Activated CD4-positive, alpha-beta T cell treated with anti-CD3 and anti-CD28 coated beads for 4 hours (primary cell): ENCODE results near the gene GRIK2.
"Not testable (repeated sequence)": the region's sequence is repeated elsewhere in the genome, so short reads cannot be mapped to it uniquely, and the experiment has no call there.

Source experiments
- DNase-seq, 2 donors: peaks; one replicate each; pipeline ENCODE4 v3.0.0-alpha.2; 2020

GRIK2 gene

DNA sequence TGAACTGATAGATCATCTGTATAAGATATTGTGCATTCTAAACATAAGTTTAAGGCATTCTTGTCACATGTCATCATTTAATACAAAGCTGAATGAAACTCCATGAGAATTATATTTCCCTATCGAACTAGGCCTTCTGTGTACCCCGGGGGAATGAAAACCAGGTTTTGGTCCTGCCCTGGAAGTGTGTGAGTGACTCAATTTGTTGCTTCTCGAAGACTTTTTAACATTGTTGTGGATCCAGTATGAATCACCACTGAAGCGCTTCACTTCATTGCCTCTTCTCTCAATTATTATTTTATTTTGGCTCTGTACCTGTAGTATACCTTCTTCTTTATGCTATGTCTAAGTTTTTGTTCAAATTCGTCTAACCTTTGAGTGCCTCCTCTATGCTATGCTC lies 150.8 kb downstream of the GRIK2 start:
- no peak for DNase-seq

DNA sequence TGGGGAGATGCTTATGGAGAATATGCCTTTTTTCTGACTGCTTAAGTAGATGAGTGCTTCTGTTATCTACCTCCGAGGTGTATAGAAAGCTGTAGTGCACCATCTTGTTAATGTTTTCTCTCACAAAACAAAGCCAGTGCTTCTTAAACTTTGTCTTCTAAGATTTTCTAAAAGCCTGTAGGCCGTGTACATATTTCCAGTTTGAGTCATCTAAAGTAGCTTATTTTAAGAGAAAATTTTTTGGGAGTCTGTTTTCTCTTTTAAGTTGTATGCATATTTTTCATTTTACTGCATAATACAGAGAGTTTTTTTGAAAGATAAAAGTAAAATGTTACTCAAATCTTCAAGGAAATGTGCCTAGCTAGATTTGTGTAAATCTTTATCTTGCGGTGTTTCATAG lies 151.7 kb downstream of the GRIK2 start:
- no peak for DNase-seq

DNA sequence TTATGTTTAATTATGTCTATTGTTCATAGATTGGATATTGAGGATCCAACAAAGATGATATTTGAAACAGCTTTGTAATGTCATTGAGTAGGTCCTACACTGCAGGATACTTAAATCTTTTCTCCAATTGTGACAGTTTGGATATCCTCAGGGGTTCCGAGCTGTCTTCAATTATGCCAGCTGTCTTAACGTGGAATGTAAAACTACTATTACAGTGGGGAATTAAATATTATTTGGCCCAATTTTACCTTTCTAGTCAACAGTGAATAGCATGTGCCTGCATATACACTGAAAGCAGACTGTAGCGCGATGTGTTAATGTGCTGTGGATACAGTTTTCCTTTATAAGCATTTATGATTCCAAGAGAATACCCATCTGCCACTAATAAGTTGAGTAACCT lies 156.9 kb downstream of the GRIK2 start:
- no peak for DNase-seq

DNA sequence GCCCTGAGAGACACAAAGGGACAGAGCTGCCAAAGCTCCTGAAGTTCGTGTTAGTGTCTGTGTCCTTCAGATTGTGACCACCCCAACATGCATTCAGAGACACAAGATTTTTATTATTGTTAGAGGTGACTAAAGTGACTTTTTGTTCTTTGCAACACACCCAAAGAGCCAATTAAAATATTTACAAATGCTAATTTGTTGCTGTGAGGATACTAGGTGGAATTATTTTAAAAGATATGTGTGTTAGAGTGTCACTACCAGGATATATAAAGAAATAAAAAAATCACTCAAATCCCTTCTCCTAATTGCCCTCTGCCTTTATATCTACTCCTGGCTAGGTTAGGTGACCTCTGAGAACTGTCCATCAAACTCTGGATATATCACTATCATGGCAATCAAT lies 160.7 kb downstream of the GRIK2 start:
- DNase-seq: no peak

DNA sequence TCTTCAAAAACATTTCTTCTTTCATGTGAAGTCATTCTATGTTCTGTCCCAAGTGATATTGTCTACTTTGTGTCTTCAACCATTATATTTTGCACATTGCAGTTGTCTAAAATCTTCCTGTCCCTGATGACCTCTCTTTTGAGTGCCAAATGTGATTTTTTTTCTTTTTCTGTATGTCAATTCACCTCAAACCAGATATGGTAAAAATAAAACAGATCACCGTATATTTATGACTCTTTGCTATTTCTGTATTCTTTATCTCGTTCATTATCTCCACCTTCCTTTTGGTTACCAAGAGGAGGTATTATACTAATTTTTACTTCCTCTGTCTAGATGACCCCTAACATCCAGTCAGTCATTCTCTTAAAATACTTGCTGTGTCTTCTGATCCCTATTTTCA lies 165.2 kb downstream of the GRIK2 start:
- DNase-seq: no peak

DNA sequence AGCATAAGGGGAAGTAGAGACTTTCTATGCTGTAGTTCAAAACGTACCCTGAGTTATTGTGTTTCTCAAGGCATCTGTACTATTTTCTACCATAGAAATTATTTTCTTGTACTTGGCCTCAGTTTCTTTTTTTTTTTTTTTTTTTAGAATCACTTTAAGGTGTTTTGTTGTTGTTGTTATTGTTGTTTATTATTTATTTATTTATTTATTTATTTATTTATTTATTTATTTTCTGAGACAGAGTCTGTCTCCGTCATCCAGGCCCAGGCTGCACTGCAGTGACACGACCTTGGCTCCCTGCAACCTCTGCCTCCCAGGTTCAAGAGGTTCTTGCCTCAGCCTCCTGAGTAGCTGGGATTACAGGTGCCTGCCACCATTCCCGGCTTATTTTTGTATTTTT lies 179.1 kb downstream of the GRIK2 start:
- DNase-seq: no peak

DNA sequence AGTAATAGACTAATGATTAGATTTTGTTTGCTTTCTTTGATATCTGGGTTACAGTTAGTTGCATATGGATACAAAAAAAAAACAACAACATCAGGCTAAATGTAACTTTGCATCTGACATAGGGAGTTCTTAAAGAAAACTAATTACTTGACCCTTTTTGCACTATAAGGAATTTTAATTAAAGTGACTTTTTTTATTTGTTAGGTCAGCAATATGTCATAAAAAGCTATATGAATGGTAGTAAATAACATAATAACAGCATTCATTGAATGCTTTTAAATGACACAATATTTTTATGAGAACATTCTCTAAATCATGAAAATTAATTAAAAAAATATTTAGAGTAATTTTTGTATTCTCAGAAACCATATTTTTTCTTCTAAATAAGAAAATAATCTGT lies 183.6 kb downstream of the GRIK2 start:
- no peak for DNase-seq

DNA sequence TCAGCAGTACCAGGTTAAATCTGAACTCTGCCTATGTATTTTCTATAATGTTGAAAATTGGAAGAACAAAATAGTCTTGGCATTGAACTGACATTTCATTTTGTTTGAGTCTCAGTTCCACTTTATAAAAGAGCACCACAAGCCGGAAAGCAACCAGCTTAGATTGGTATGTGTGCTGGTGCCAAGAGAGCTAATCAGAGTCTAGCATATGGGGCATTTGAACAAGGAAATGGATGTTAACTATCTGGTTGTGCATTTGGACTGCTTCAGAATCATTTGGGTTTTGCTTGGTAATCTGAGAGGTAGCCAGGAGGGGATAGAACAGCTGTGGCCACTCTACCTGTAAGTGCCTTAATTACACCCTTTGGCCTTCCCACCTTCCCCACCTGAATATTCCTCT lies 184.8 kb downstream of the GRIK2 start:
- DNase-seq: no peak

DNA sequence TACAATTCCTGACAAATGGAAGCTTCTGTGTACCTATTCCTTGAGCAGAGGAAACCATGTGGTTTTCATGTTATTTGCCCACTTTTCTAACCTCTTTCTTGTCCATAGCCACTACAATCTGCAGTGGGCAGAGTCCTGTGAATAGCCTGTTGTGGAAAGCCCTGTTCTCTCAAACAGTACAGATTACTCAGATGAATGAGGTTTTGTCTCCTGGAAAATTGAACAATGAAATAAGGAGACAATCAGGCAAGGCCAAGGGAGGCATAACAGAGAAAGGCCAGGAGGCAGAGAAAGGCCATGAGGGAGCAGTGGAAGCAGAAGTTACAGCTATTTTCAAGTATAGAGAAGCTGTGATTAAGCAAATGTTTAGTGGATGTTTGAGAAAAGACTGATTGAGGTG lies 189.3 kb downstream of the GRIK2 start:
- DNase-seq: no peak

DNA sequence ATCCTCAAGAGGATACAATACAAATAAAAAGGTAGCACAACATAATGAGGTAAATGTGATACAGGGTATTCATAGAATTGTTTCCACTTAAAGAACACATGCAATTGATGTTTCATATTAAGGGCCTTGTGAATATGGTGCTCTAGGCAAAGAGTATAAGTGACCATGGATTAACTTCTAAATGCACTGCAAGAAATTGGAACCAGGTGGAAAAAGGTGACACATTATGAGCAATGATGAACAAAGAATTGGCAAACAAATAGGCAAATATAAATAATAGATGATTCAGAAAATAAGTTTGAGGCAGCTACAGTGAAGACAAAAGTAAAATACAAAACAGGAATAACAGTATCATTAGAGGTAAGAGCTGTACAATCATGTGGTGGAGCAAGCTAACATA lies 192.0 kb downstream of the GRIK2 start:
- no peak for DNase-seq

DNA sequence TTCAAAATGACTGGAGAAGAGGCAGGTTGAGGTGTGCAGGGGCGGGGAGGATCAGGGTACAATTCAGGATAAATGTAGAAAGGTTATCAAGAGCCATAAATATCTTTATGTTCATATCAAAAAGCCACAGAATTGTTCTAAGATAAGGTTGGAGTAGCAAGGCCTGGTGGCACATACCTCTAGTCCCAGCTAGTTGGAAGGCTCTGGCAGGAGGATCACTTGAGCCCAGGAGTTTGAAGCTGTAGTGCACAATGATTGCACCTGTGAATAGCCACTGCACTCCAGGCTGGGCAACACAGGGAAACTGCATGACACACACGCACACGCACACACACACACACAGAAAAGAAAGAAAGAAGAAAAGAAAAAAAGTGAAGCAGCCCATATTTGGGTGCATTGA lies 194.8 kb downstream of the GRIK2 start:
- no peak for DNase-seq

DNA sequence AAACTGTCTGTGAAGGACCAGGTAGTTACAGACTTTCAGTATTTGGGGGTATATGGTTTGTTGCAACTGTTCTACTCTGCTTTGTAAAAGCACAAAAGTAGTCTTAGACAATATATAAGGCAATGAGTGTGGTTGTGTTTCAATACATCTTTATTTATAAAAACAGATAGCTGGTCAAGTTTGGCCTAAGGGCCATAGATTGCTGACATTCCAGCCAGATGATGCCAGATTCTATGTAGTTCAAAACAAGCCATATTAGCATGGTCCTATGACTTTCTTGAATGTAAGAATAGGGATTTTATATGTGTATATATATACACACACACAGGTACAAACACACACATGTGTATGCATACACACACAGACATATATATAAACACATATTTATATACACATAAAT lies 201.8 kb downstream of the GRIK2 start:
- DNase-seq: no peak

DNA sequence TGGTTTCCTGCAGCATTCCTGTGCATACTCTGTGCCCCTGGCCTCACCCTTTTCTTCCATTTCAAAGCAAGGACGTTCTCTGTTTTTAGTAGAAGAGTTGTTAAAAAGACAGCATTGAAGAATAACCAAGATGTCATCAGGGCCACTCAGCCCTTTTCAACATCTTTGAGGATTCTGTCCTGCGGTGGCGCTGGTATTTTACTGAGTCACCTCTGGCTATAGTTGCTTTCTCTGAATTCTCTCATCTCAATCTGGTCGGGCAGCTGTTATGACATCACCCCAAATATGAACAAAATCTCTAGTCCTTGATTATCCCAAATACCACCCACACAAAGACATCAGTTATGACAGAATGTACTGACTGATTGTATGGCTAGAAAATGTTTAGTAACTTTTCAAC lies 204.2 kb downstream of the GRIK2 start:
- no peak for DNase-seq

DNA sequence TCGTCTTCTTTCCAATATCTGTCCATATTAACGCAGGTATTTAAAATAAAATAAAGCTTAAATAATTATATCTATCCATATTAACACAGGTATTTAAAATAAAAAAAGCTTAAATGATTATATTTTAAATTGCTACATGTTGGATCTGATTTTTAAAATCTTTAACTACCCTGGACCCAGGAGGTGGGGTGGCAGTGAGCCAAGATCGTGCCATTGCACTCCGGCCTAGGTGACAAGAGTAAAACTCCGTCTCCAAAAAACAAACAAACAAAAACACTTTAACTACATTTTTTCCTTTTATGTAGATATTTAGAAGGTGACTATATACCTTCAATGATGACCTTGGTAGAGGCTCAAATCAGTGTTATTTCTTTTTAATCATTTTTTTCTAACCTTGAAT lies 211.9 kb downstream of the GRIK2 start:
- DNase-seq: no peak

DNA sequence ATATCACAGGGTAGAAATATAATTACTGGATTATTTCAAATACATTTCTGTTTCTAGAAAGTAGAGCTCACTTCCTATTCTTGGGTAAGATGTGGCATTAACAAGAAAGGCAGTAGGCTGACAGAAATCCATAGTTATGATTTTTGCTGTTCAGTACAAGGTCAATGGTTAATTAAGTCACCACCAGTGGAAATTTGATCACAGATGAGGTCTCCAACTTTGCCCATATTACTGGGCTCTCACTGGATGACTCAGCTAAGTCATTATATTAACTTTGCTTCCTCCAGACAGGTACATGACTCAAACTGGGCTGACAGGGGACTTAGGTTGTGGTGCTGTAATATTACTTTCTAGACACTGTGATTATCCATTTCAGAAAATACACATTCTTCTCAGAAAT lies 212.4 kb downstream of the GRIK2 start:
- DNase-seq: no peak

DNA sequence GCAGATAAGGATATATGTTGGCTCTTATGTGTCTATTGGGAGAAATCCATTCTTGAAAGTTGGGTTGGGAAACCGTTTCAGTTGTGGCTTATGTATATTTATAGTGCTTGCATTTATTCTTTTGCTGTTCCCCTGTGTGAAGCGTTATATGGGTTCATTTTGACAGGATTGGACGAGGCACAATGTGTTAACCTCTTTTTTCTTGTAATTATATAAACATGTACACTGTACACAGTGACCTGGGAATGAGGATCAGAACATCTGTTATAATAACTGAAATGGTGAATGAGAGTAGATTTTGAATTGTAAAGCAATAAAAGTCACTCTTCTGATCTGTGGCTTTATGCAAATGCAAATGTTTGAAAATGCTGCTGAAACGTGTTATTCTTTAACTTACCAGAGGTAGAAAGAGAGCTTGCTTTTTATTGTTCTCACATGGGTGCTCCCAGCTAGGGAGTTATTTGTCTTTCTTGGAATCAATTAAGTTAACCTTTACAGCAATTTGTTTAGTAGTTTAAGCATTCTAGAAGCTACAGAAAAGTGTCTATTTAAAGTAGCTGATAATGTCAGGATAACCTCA lies 213.7 kb downstream of the GRIK2 start:
- DNase-seq: no peak

DNA sequence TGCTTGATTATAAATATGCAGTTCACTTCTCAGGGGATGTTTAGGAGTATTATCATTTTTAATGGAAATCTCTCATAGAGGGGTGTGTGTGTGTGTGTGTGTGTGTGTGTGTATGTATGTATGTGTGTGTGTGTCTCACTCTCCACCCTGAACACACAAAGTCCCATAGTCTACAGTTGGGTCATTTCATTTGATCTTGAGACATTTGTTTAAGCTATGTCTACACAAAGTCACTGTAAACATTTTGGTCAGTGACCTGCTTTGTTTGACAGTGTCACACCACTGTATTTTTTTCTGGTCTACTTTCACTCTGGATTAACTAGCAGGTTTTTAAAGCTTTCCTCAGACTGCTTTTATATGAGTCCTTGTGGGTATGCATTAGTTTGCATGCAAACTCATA lies 215.2 kb downstream of the GRIK2 start:
- no peak for DNase-seq

DNA sequence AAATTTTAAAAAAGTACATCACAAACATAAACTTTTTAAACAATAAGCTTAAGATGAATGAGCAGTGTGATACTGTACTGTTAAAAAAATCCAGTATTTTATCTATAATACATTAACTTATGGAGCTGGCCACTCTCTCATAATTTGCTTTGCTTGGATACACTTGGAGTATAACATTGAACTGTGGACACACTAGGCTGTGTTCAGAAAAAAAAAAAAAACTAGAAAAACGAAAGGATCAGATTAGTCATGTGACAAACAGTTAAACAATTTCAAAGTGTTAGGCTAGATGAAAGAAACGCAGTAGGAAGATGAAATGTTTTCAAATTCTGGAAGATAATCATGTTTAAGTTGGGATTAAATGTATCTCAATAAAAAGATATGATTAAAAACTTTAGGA lies 220.0 kb downstream of the GRIK2 start:
- no peak for DNase-seq

DNA sequence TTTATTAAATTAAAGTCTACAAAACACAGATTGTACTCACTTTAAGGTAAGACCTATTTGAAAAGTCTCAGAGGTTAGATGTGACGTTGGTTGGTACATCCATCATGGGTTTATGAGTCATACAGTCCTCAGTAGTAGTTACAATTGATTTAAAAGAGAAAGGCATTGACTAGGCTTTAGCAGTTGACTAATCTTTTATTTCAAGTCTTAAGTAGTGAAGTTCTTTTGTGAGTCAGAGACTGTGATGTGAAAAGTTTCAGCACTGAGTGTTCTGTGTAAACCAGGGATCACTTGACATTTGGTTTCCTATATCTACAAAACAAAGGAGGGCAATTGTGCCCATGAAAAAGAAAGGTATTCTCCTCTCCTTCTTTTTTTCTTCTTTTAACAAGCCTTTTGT lies 221.3 kb downstream of the GRIK2 start:
- DNase-seq: no peak

DNA sequence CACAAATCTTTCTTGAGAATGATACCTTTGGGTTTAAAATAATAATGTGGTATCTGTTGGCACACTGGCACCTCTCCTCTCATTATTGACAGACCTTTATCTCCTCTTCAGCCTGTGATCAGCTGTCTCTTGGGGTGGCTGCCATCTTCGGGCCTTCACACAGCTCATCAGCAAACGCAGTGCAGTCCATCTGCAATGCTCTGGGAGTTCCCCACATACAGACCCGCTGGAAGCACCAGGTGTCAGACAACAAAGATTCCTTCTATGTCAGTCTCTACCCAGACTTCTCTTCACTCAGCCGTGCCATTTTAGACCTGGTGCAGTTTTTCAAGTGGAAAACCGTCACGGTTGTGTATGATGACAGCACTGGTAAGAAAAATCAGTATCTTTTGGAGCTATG lies 232.8 kb downstream of the GRIK2 start:
- no peak for DNase-seq

DNA sequence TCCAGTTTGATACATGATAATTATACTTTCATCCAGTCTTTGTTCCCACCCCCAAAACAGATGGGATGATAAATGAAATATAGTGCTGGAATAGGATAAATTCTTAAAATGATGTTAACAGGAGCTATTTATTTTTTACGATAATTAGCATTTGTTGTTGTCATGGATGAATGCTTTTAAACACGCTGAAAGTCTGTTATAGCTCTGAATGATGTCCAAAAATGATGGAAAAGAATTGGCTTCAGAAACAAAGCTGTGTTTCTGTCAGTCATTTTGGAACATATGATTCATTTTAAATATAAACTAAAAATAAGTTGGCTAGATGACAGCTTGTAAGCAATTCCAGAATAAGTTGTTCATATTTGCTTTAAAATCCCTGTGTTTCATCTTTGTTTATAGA lies 237.4 kb downstream of the GRIK2 start:
- DNase-seq: no peak

DNA sequence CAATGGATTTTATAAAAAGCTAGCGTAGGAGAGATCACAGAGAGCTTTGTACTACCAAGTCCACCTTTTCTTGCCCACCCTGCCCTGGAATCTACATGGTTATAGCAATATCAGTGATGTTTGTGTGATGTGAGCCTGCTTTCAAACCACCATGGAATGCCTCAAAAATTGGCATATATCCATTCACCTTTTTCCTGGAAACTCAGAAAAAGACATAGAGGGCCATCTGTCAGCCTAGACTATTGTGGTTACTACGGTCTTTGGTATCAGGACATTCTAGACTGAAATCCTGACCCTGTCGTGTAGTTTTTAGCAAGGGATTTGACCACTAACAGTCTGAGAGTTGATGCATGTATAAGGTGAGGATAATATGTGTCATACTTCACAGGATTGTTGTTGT lies 239.6 kb downstream of the GRIK2 start:
- DNase-seq: no peak

DNA sequence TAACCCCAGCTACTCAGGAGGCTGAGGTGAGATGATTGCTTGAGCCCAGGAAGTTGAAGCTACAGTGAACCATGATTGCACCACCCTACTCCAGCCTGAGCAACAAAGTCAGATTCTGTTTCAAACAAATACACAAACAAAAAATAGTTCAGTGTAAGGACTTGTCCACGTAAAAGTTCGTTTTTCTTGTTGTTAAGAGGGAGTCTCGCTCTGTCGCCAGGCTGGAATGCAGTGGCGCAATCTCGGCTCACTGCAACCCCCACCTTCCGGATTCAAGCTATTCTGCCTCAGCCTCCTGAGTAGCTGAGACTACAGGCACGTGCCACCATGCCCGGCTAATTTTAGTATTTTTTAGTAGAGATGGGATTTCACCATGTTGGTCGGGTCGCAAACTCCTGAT lies 245.4 kb downstream of the GRIK2 start:
- not testable (repeated sequence) for DNase-seq

DNA sequence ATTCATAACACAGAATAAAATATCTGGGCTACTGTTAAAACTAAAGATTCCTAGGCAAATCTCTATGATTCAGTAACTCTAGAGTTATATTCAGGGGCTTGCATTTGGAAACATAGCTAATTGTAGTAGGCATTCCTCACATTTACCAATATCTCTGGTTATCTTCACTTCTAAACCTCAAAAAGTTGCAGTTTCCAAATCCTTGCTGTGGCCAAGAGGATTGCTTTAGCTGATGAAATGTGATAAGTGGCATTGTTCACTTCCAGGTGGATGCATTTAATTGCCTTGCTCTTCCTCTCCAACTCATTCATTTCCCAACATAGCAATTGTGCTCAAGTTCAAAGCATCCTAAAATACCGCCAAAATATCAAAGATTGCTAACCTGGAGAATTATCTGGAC lies 246.6 kb downstream of the GRIK2 start:
- DNase-seq: no peak

DNA sequence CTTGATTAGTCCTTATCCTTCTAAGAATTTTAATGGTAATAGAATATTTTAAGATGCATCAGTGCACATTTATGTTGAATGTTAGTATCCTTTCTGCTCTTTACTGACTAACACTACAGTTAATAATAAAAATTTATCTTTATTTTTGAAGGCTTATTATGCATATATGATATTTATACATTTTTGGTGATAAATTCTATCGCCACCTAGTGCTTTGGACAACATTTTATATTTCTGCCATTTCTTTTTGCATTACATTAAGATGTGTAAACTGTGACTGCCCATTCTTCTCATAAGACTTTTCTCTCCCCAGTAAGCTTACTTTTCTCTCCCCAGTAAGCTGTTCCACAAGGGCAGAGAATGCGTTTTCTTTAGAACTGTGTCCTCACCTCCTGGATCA lies 252.3 kb downstream of the GRIK2 start:
- no peak for DNase-seq
